GM21390 (cell line): ENCODE measurements around the gene CNFN.

Experiments
- ATAC-seq: cut with Tn5 transposase; IDR thresholded peaks from one replicate; pipeline ENCODE4 v1.9.1; 2021; ENCODE audit not compliant: unreplicated experiment

The CNFN gene

GRCh38 chr19:42376177-42376555, 13.9 kb downstream of the CNFN start:
- no peak for ATAC-seq

GRCh38 chr19:42375415-42376176, 14.5 kb downstream of the CNFN start:
- ATAC-seq = no peak

- ATAC-seq = no peak
Measured at GRCh38 chr19:42374826-42375376, 15.2 kb downstream of the CNFN start.

GRCh38 chr19:42370626-42371175, 19.4 kb downstream of the CNFN start:
- ATAC-seq = no peak

GRCh38 chr19:42370068-42370520, 20.0 kb downstream of the CNFN start:
- no peak for ATAC-seq

GRCh38 chr19:42369433-42370067, 20.5 kb downstream of the CNFN start:
- no peak for ATAC-seq

- no peak for ATAC-seq
Measured at GRCh38 chr19:42368765-42369164, 21.3 kb downstream of the CNFN start.

- no peak for ATAC-seq
Measured at GRCh38 chr19:42368360-42368759, 21.7 kb downstream of the CNFN start.

- no peak for ATAC-seq
Measured at GRCh38 chr19:42367929-42368328, 22.2 kb downstream of the CNFN start.

GRCh38 chr19:42366673-42367072, 23.4 kb downstream of the CNFN start:
- no peak for ATAC-seq

- no peak for ATAC-seq
Measured at GRCh38 chr19:42363614-42364346, 26.3 kb downstream of the CNFN start.

GRCh38 chr19:42362891-42363440, 27.1 kb downstream of the CNFN start:
- ATAC-seq = no peak

- ATAC-seq = no peak
Measured at GRCh38 chr19:42362342-42362741, 27.8 kb downstream of the CNFN start.

- ATAC-seq = no peak
Measured at GRCh38 chr19:42361545-42361910, 28.6 kb downstream of the CNFN start.

- ATAC-seq = no peak
Measured at GRCh38 chr19:42360787-42361544, 29.1 kb downstream of the CNFN start.

GRCh38 chr19:42357290-42357689, 32.8 kb downstream of the CNFN start:
- no peak for ATAC-seq

GRCh38 chr19:42356686-42357085, 33.4 kb downstream of the CNFN start:
- no peak for ATAC-seq

- ATAC-seq = no peak
Measured at GRCh38 chr19:42355896-42356295, 34.2 kb downstream of the CNFN start.

GRCh38 chr19:42353341-42354015, 36.6 kb downstream of the CNFN start:
- no peak for ATAC-seq
